NT2/D1 (cell line): ENCODE data around the gene CDH13.

Experiments
- SUZ12 ChIP-seq: IDR thresholded peaks from 2 replicates; pipeline ENCODE4 v1.6.1; 2011; ENCODE audit not compliant: insufficient read length, insufficient read depth; ENCODE audit errors: extremely low read depth
- YY1 ChIP-seq: IDR thresholded peaks from 2 replicates; pipeline ENCODE4 v1.6.1; 2011; ENCODE audit not compliant: insufficient read length, insufficient read depth
- ZNF274 ChIP-seq: IDR thresholded peaks from 2 replicates; pipeline ENCODE4 v1.6.1; 2011; ENCODE audit warnings: mild to moderate bottlenecking, low read depth, low read length

GRCh38 chr16:82735673-82736091, 108.9 kb downstream of the CDH13 start:
- no peak for TF ChIP-seq ZNF274
- no peak for TF ChIP-seq YY1
- no peak for TF ChIP-seq SUZ12
